Measurements from ENCODE around the gene SRSF3. TPM values are rescaled to one million over a fixed set of nuclear protein-coding genes. Genes with fewer than 3 reads are reported as not detected.
A peak's percentile ranks its signal among the peaks of the same experiment; 100 is the strongest.

SRSF3 gene
- total RNA-seq, 2 donors from 2014 or later: 170 to 190 TPM

DNA sequence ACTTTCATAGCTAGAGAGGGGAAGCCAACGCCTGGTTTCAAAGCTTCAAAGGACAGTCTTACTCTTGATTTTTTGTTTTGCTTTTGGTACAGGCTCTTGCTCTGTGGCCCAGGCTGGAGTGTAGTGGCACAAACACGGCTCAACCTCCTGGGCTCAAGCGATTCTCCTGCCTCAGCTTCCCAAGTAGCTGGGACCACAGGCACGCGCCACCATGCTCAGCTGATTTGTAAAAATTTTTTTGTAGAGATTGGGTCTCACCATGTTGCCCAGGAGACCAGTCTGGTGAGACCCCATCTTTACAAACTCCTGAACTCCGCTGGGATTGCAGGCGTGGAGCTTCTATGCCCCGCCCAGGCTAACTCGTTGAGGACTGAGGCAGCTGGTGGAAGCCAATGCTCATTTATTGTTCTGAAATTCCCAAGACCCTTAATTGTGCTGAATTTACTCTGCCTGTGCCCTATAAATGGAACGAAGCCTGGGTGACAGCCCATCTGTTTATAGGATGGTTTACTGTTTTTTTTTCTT, 18.0 kb downstream of the SRSF3 start:
- intact Hi-C loops (cut with DNase I): loop anchor here in 1 of 2 donors (10.0 kb wide), 1 partner anchor 143 kb away; no protein-coding TSS in a partner anchor
- DNase-seq (ENCODE audit: low spot score): no peak

DNA sequence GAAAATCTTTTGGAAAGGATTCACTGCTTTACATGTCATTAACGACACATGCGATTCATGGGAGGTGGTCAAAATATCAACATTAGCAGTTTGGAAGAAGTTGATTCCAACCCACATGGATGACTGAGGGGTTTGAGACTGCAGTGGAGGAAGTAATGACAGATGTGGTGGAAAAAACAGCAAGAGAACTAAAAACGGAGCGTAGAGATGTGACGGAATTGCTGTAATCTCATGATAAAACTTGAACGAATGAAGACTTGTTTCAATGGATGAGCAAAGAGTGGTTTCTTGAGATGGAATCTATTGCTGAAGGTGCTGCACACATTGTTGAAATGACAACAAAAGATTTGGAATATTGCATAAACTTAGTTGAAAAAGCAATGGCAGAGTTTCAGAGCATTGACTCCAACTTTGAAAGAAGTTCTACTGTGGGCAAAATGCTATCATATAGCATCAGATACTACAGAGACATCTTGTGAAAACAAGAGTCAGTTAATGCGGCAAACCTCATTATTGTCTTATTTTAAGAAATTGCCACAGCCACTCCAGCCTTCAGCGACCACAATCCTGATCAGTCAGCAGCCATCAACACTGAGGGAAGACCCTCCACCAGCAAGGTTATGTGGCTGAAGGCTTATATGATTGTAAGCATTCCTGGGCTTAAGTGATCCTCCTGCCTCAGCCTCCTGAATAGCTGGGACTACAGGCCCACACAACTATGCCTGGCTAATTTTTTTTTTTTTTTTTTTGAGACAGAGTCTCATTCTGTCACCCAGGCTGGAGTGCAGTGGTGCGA, 19.2 kb downstream of the SRSF3 start:
- intact Hi-C loops (cut with DNase I): loop anchor here in 1 of 2 donors (10.0 kb wide), 1 partner anchor 141 kb away; no protein-coding TSS in a partner anchor
- no peak for DNase-seq (ENCODE audit: low spot score)

DNA sequence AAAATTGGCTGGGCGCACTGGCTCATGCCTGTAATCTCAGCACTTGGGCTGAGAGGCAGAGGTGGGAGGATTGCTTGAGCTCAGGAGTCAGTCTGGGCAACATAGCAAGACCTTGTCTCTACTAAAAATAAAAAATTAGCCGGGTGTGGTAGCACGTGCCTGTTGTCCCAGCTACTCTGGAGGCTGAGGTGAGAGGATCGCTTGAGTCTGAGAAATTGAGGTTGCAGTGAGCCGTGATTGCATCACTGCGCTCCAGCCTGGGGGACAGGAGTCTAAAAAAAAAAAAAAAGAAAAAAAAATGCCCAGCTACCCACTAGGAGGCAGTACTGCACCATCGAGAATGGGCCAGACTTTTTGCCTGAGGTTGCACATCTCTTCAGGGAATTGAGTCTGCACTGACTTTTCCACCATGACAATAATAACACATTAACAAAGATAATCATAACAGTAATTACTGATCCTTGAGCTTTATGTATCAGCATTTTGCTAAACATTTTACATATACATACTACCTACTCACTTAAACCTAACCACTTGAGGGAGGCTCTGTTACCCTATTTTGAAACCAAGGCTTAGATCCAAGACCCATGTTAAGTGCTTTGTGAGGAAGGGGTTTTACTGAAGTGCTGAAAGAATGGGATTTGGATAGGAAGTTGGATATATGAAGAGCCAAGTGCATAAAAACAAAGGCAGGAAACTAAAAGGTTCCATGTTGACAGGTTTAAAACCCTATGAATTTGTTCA, 21.0 kb downstream of the SRSF3 start:
- intact Hi-C loops (cut with DNase I): loop anchor here (1.0 to 10.0 kb wide), 2 partner anchors 32 to 140 kb away; no protein-coding TSS in a partner anchor
- peak; percentile 88 for DNase-seq (ENCODE audit: low spot score)

DNA sequence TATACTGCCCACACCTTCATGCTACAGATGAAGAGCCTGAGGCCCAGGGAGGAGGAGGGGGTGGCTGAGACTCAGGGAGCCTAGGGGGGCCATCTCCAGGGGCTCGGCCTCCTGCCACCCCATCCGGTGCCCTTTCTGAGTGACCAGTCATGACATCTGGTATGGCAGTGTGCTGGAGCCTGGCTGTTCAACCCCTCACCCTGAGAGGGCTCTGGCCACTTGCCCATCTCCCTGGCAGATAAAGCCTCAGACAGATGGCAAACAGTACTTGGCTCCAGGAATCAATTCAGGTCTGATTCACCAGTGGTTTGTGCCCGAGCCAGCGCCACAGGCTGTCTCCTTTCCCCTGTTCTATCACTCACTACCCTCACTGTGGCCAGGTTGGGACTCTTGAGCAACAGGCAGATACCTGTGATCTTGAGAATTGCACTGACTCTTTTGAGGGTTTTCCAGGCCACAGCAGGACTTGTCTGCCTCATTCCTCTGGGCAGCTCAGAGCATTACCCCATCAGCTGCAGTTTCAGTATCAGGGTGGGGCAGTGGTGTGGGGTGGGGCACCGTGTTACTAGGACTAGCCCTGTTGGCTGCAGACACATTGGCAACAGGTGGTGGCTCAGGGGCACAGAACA, 22.8 kb downstream of the SRSF3 start:
- intact Hi-C loops (cut with DNase I): loop anchor here in 1 of 2 donors (10.0 kb wide), 1 partner anchor 138 kb away; no protein-coding TSS in a partner anchor
- DNase-seq (ENCODE audit: low spot score): no peak

DNA sequence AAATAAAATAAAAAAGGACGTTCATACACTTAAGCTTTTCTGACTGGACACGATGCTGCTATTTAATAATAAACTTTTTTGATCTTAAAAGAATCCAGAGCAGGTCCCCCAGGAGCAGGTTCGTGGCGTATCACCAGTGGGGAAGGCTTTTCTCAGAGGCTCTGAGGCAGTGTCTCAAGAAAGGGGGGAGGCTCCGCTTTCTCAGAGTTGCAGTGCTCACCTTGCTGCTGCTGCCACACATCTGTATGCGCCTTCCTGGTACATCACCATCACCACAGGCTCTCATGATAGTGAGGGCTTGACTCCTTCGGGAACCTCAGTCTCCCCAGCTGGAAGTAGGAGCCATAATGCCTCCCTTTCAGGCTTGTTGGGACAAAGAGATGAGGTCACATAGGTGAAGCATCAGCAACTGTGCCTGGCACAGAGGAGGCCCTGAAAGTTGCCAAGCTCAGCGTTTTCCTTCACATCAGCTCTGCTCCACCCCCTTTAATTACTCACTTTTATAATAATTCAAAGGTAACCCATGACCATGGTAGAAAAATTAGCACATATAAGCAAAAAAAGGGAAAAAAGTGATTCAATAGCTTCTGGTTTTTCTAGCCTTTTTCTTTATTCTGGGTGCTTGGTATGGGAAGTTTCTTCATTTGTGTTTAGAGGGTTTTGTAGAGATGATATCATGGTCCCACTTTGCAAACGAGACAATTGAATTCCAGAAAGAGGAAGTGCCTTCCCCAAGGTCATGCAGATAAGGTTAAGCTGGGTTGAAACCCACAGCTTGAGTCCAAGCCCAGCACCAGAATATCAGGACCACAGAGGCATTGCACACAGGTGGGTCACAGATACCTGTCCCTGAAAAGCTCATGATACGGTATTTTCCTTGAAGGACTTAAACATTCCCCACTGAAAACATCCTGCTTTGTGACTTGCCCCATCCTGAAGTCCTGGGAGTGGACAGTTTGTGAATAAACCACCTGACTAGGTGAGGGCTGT, 24.5 kb downstream of the SRSF3 start:
- DNase-seq (ENCODE audit: low spot score): no peak
- intact Hi-C loops (cut with DNase I): loop anchor here in 1 of 2 donors (2.0 to 10.0 kb wide), 2 partner anchors 110 to 136 kb away; no protein-coding TSS in a partner anchor

DNA sequence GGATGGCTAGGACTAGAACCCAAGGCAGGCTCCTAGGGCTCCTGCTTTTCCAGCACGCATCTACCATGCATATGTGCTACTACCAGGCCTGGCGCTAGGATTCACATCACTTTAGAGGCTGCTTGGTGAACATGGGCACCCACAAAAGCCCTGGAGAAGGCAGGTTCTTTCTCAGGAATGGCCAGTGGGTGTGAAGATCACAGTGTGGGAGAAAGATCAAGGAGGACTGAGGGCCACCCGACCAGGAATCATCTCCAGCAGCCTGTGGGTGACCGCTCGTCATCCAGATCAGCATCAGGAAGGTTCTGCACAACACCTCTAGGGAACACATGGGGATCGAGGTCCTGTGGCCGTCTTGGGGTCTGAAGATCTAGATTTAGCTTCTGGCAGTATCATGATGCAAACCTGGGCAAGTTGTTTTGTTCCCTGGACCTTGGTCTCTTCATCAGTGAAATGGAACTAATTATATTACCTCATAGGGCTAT, 27.3 kb downstream of the SRSF3 start:
- intact Hi-C loops (cut with DNase I): loop anchor here (5.0 to 10.0 kb wide), 2 partner anchors 61 to 113 kb away; no protein-coding TSS in a partner anchor
- no peak for DNase-seq (ENCODE audit: low spot score)

DNA sequence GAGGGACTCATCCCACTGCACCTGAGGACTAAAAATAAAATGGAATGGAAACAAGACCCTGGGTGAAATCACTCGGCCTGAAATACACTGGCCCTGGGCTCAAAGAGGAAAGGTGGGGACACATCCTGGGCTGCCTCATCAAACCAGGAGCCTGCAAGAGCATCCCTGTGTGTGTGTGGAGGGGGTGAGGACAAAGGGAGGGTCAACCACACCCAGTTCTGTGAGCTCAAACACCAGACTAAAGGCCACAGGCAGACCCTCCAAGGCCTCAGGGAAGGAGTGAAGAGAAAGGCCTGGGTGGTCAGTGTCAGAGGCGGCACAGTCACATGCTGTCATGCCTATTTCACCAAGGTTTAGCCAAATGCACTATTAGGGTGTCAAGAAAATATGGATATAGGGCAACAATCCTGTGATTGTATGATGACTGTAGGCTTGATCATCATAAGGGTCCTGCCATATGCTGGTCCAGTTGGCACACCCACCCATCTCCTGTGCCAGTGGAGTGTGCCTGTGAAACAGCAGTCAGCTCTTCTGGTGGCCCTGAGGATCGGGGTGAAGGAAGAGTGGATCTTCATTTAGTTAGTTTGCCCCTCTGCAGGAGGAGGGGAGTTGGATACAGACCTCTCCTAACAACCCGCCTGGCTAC, 28.9 kb downstream of the SRSF3 start:
- intact Hi-C loops (cut with DNase I): loop anchor here (5.0 to 10.0 kb wide), 2 partner anchors 59 to 112 kb away; no protein-coding TSS in a partner anchor
- DNase-seq (ENCODE audit: low spot score): peak; percentile 36

DNA sequence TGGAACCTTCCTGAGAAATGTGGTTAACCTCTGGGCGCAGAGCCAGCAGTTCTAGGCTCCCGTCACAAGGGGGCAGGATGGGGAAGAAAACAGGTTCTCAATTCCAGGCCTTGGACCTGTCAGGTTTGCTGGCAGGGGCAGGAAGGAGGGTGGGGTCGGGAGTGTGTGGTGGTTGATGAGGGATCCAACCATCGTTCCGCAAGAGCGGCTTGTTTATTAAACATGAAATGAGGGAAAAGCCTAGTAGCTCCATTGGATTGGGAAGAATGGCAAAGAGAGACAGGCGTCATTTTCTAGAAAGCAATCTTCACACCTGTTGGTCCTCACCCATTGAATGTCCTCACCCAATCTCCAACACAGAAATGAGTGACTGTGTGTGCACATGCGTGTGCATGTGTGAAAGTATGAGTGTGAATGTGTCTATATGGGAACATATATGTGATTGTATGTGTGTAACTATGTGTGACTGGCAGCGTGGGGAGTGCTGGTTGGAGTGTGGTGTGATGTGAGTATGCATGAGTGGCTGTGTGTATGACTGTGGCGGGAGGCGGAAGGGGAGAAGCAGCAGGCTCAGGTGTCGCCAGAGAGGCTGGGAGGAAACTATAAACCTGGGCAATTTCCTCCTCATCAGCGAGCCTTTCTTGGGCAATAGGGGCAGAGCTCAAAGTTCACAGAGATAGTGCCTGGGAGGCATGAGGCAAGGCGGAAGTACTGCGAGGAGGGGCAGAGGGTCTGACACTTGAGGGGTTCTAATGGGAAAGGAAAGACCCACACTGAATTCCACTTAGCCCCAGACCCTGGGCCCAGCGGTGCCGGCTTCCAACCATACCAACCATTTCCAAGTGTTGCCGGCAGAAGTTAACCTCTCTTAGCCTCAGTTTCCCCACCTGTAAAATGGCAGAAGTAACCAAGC, 29.6 kb downstream of the SRSF3 start:
- intact Hi-C loops (cut with DNase I): loop anchor here (5.0 to 10.0 kb wide), 2 partner anchors 58 to 111 kb away; no protein-coding TSS in a partner anchor
- peak; percentile 95 for DNase-seq (ENCODE audit: low spot score)

DNA sequence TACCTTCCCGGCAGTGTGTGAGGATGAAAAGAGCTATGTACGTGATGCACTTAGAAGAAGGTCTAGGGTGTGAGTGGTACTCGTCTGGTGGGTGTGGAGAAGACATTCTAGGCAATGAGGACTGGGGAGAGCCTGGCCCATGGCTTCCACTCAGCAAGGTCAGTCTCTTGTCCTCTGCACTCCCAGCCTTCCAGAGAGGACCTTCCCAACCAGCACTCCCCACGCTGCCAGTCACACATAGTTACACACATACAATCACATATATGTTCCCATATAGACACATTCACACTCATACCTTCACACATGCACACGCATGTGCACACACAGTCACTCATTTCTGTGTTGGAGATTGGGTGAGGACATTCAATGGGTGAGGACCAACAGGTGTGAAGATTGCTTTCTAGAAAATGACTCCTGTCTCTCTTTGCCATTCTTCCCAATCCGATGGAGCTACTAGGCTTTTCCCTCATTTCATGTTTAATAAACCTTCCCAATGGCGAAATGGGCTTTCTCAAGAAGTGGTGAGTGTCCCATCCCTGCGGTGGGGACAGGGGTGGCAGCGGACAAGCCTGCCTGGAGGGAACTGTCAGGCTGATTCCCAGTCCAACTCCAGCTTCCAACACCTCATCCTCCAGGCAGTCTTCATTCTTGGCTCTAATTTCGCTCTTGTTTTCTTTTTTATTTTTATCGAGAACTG, 30.4 kb downstream of the SRSF3 start:
- peak; percentile 51 for DNase-seq (ENCODE audit: low spot score)
- intact Hi-C loops (cut with DNase I): loop anchor here (5.0 to 10.0 kb wide), 2 partner anchors 58 to 110 kb away; no protein-coding TSS in a partner anchor

DNA sequence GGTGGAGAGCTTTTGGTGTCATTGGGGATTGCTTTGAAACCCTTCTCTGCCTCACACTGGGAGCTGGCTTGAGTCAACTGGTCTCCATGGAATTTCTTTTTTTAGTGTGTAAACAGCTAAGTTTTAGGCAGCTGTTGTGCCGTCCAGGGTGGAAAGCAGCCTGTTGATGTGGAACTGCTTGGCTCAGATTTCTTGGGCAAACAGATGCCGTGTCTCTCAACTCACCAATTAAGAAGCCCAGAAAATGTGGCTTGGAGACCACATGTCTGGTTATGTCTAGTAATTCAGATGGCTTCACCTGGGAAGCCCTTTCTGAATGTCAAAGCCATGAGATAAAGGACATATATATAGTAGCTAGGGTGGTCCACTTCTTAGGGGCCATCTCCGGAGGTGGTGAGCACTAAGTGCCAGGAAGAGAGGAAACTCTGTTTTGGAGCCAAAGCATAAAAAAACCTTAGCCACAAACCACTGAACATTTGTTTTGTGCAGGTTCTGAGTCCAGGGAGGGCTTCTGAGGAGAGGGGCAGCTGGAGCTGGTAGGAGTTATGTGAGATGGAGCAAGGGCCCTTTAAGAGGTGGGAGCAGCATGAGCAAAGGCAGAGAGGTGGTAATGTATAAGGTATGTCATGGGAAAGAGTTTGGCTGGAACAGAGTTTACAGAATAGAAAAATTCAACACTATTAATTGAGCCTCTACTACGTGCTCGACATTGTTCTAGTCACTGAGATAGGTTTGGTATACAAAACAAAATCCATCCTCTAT, 31.2 kb downstream of the SRSF3 start:
- DNase-seq (ENCODE audit: low spot score): peak; percentile 76
- intact Hi-C loops (cut with DNase I): loop anchor here in 1 of 2 donors (10.0 kb wide), 1 partner anchor 109 kb away; no protein-coding TSS in a partner anchor

DNA sequence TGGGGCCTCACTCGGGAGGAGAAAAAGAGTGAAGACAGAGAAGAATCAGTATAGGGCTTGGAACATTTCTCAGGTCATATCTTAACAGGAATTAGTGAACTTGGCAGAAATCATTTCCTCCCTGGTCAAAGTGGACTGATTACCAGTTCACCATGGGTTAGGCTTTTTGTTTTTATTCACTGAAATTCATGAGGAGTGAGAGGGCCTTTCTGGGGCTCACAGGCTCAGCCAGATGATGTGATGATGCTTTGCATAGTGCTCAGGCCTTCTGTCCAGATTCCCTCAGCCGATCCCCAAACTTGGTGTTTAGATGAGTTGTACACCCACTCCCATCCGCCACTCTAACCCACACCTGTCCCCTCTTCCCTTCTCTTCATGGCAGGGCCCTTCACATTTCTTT, 32.5 kb downstream of the SRSF3 start:
- DNase-seq (ENCODE audit: low spot score): no peak
- intact Hi-C loops (cut with DNase I): loop anchor here in 1 of 2 donors (2.0 to 10.0 kb wide), 2 partner anchors 52 to 108 kb away; partner anchors contain the start of gene CDKN1A

DNA sequence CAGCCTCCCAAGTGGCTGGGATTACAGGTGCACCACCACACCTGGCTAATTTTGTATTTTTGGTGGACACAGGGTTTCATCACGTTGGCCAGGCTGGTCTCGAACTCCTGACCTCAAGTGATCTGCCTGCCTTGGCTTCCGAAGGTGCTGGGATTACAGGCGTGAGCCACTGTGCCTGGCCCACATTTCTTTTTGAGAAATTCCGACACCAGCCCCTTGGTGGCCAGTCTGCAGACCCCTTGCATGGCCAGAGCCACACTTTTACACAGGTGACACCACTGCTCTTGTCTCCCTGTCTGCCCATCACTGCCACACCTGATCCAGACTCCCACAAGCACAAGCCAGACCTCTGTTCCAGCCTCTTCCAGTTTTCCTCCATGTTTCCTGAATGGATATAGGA, 33.0 kb downstream of the SRSF3 start:
- intact Hi-C loops (cut with DNase I): loop anchor here in 1 of 2 donors (2.0 to 10.0 kb wide), 2 partner anchors 52 to 108 kb away; partner anchors contain the start of gene CDKN1A
- no peak for DNase-seq (ENCODE audit: low spot score)

DNA sequence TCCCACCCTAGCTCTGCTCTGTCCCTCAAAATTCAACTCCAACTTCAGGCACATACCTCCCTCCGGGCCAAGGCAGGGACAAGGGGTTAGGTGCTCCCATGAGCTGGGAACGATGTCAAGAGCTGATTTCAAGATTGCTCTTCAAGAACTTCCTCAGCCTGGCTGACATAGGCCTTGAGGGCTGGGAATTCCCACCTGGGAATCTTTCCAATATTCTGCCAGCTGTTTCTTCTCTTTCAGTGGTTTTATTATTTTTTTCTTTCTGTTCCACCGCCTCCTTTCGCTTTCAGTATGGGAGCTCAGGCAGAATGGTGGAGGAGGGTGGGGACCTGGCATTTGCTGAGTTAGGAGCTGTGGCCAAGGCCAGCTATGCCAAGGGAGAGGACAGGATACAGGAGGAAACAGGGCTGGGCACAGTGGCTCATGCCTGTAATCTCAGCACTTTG, 33.7 kb downstream of the SRSF3 start:
- intact Hi-C loops (cut with DNase I): loop anchor here in 1 of 2 donors (2.0 to 10.0 kb wide), 2 partner anchors 51 to 107 kb away; partner anchors contain the start of gene CDKN1A
- DNase-seq (ENCODE audit: low spot score): peak; percentile 80

DNA sequence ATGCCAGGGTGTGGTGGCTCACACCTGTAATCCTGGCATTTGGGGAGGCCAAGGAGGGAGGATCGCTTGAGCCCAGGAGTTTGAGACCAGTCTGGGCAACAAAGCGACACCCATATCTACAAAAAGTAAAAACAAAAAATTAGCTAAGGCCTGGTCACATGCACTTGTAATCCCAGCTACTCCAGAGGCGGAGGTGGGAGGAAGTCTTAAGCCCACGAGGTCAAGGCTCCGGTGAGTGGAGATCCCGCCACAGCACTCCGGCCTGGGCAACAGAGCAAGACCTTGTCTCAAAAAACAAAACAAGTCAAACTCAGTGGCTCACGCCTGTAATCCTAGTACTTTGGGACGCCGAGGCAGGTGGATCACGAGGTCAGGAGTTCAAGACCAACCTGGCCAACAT, 35.6 kb downstream of the SRSF3 start:
- DNase-seq (ENCODE audit: low spot score): peak; percentile 9

More for the DNA sequence above, 35.6 kb downstream of the SRSF3 start:
- intact Hi-C loops (cut with DNase I): loop anchor here in 1 of 2 donors (10.0 kb wide), 1 partner anchor 105 kb away; no protein-coding TSS in a partner anchor

Data from posterior vena cava (tissue), 2 donors.